Peyer's patch (tissue), 4 donors: ENCODE measurements around the gene EFS. TPM values are rescaled to one million over a fixed set of nuclear protein-coding genes. Genes with fewer than 3 reads are reported as not detected.

Experiments used
- DNase-seq, 3 donors: peaks; one replicate each; pipeline ENCODE4 v3.0.0-alpha.2; 2017 to 2019
- H3K27ac ChIP-seq, 4 donors: fragments of 200-600 bp; sonication (generic); one replicate each; pipeline ENCODE4 v1.5.1; 2016 to 2019
- H3K27me3 ChIP-seq, 2 donors: fragments of 200-600 bp; sonication (generic); one replicate each; pipeline ENCODE4 v1.5.1; 2019
- H3K36me3 ChIP-seq, 3 donors: fragments of 200-600 bp; sonication (generic); one replicate each; pipeline ENCODE4 v1.5.1; 2016 to 2019
- H3K4me1 ChIP-seq, 4 donors: fragments of 200-600 bp; sonication (generic); one replicate each; pipeline ENCODE4 v1.5.1; 2016 to 2019
- H3K4me3 ChIP-seq, 4 donors: fragments of 200-600 bp; sonication (generic); 1 replicate in 3 of 4; 2 replicates in 1 of 4; pipeline ENCODE4 v1.5.1; 2016 to 2019; ENCODE audit warnings: mild to moderate bottlenecking in 1 of 4
- H3K9me3 ChIP-seq, 4 donors: fragments of 200-600 bp; sonication (generic); one replicate each; pipeline ENCODE4 v1.5.1; 2016 to 2019; ENCODE audit warnings: mild to moderate bottlenecking in 1 of 4
- POLR2A ChIP-seq, 2 donors: fragments of 450-650 bp; IDR thresholded peaks; one replicate each; pipeline ENCODE4 v1.5.1; 2017; ENCODE audit warnings: antibody characterized with exemption in 2 of 2, mild to moderate bottlenecking in 2 of 2, moderate library complexity in 2 of 2
- total RNA-seq, 4 donors: library from RNA; depleted of rRNA; stranded (reverse); fragments of >200 nt; gene quantifications; one replicate each; pipeline ENCODE4 v1.1.0, GENCODE V29; 2016
- TF ChIP-seq, protein P1 (sequence below), 6 experiments: fragments of 450-650 bp in 4 of 6; fragments of 200-600 bp in 2 of 6; sonication (generic) in 1 of 6; IDR thresholded peaks; one replicate each; pipeline ENCODE4 v1.5.1; 2017 to 2019; ENCODE audit warnings: antibody characterized with exemption in 6 of 6, mild to moderate bottlenecking in 3 of 6, moderate library complexity in 1 of 6

The EFS gene
- total RNA-seq, 4 donors from 2014 or later, result 2.1 to 4.4 (median 4.1) TPM; not detected in 1

GRCh38 chr14:23354990-23355389 is 10.0 kb downstream of the EFS start:
- Histone ChIP-seq H3K36me3 (no peaks in the 10 kb centered on the region), H3K27ac (no peak overlapping the region), H3K27me3 (peaks cover 0 to 6% of the 10 kb centered on the region in 2 donors), H3K4me1 (peaks cover 0 to 16% (median 6%) of the 10 kb centered on the region in 4 donors), H3K4me3 (no peak overlapping the region), H3K9me3 (no peaks in the 10 kb centered on the region)
- TF ChIP-seq, protein P1, sequence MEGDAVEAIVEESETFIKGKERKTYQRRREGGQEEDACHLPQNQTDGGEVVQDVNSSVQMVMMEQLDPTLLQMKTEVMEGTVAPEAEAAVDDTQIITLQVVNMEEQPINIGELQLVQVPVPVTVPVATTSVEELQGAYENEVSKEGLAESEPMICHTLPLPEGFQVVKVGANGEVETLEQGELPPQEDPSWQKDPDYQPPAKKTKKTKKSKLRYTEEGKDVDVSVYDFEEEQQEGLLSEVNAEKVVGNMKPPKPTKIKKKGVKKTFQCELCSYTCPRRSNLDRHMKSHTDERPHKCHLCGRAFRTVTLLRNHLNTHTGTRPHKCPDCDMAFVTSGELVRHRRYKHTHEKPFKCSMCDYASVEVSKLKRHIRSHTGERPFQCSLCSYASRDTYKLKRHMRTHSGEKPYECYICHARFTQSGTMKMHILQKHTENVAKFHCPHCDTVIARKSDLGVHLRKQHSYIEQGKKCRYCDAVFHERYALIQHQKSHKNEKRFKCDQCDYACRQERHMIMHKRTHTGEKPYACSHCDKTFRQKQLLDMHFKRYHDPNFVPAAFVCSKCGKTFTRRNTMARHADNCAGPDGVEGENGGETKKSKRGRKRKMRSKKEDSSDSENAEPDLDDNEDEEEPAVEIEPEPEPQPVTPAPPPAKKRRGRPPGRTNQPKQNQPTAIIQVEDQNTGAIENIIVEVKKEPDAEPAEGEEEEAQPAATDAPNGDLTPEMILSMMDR (IDR thresholded peaks at IDR 0.05), result no peak
- no peak for TF ChIP-seq POLR2A (IDR thresholded peaks at IDR 0.05)
- DNase-seq, result peak in 1 of 3 donors; percentile 4

- peaks cover 0 to 16% (median 6%) of the 10 kb centered on the region in 4 donors for H3K4me1 ChIP-seq
- no peaks in the 10 kb centered on the region for H3K9me3 ChIP-seq
- H3K27me3 ChIP-seq, result peaks cover 0 to 6% of the 10 kb centered on the region in 2 donors
- no peaks in the 10 kb centered on the region for H3K36me3 ChIP-seq
- DNase-seq, result peak in 1 of 3 donors; percentile 25
- H3K27ac ChIP-seq, result peak overlapping the region in 1 of 4 donors; percentile 53
- no peak for TF ChIP-seq POLR2A (IDR thresholded peaks at IDR 0.05)
- TF ChIP-seq, protein P1 (IDR thresholded peaks at IDR 0.05), result no peak
- no peak overlapping the region for H3K4me3 ChIP-seq
Observed at GRCh38 chr14:23353433-23353780, 11.6 kb downstream of the EFS start.

GRCh38 chr14:23352506-23353432 is 12.2 kb downstream of the EFS start, which contains the start of gene SLC22A17:
TSS of gene SLC22A17 (minus strand) at chr14:23352887.
- DNase-seq, result peak; percentile 48 to 78 (median 63)
- peaks cover 0 to 16% (median 6%) of the 10 kb centered on the region in 4 donors for H3K4me1 ChIP-seq
- H3K36me3 ChIP-seq, result no peaks in the 10 kb centered on the region
- H3K27ac ChIP-seq, result peak within 1 kb of the TSS in 3 of 4 donors; percentile 10 to 63 (median 53)
- H3K27me3 ChIP-seq, result peaks cover 0 to 6% of the 10 kb centered on the region in 2 donors
- no peaks in the 10 kb centered on the region for H3K9me3 ChIP-seq
- TF ChIP-seq, protein P1 (IDR thresholded peaks at IDR 0.05), result no peak
- no peak for TF ChIP-seq POLR2A (IDR thresholded peaks at IDR 0.05)
- peak within 1 kb of the TSS; percentile 41 to 59 (median 56) for H3K4me3 ChIP-seq

GRCh38 chr14:23351681-23352505 is 13.1 kb downstream of the EFS start:
- Histone ChIP-seq H3K9me3 (no peaks in the 10 kb centered on the region), H3K36me3 (no peaks in the 10 kb centered on the region), H3K27me3 (peaks cover 0 to 6% of the 10 kb centered on the region in 2 donors), H3K27ac (peak overlapping the region in 2 of 4 donors; percentile 53 to 63), H3K4me3 (peak overlapping the region; percentile 41 to 59 (median 56)), H3K4me1 (peaks cover 0 to 16% (median 6%) of the 10 kb centered on the region in 4 donors)
- DNase-seq, result peak in 1 of 3 donors; percentile 31
- TF ChIP-seq POLR2A (IDR thresholded peaks at IDR 0.05), result no peak
- TF ChIP-seq, protein P1 (IDR thresholded peaks at IDR 0.05), result no peak

- Histone ChIP-seq H3K4me1 (peaks cover 0 to 16% (median 6%) of the 10 kb centered on the region in 4 donors), H3K4me3 (no peak overlapping the region), H3K9me3 (no peaks in the 10 kb centered on the region), H3K36me3 (no peaks in the 10 kb centered on the region), H3K27ac (no peak overlapping the region), H3K27me3 (peaks cover 0 to 6% of the 10 kb centered on the region in 2 donors)
- DNase-seq, result peak in 1 of 3 donors; percentile 24
- TF ChIP-seq, protein P1 (IDR thresholded peaks at IDR 0.05), result no peak
- no peak for TF ChIP-seq POLR2A (IDR thresholded peaks at IDR 0.05)
Observed at GRCh38 chr14:23349156-23349845, 15.7 kb downstream of the EFS start.
